ENCODE results near the gene ATP6V0B. TPM values are rescaled to one million over a fixed set of nuclear protein-coding genes. Genes with fewer than 3 reads are reported as not detected.

The ATP6V0B gene
- total RNA-seq, 4 donors from 2014 or later = 29.2 to 203 (median 97.9) TPM

DNA sequence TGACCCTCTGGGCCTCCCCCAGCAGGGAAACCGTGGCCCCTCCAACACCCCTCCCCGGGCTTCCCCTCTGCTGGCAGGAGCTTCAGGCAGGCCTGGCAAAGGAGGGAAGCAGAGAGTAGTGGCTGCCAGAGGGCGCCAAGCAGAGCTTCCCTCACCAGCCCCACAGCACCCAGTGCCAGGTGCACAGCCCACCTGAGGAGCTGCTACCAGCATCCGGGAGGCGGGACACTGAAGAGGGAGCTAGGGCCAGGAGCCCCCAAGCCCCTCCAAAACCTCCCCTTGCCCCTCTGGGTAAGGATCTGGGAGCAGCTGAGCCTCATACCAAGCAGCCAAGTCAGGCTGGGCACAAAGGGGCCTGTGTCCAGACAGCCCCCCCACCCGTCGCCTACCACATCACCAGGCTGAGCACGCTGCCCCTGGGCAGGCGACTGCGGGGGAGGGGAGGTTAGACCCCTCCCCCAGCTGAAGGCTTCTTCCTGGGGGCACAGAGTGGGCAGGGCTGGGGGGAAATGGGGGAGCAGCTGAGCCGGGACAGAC is 36.2 kb downstream of the ATP6V0B start:
- Histone ChIP-seq H3K27ac (no peak overlapping the region), H3K9me3 (no peaks in the 10 kb centered on the region), H3K27me3 (no peaks in the 10 kb centered on the region), H3K4me3 (no peak overlapping the region), H3K4me1 (peaks cover 7 to 47% (median 29%) of the 10 kb centered on the region in 4 donors), H3K36me3 (no peaks in the 10 kb centered on the region)
- DNase-seq = no peak
- intact Hi-C loops (cut with DNase I; ENCODE audit: low total_unique reads) (no loop called here), in situ Hi-C loops (cut with MboI; ENCODE audit: low pct_ligation_motif_present in 1 of 4, low pct_unique_long_range_greater_than_20kb in 1 of 4, low sequenced_read_pairs in 3 of 4) (no loop called here)
- TF ChIP-seq POLR2A (IDR thresholded peaks at IDR 0.05) (no peak), CTCF (IDR thresholded peaks at IDR 0.05) (no peak), EP300 (IDR thresholded peaks at IDR 0.05; ENCODE audit: low read depth) (no peak), POLR2AphosphoS5 (IDR thresholded peaks at IDR 0.05) (no peak)
- WGBS, 2 donors (ENCODE audit: low coverage in 1 of 2) = 84% methylated on average over 11 of the region's 11 CpGs; no CpG with 5 or more reads in 1 of the 2 donors

DNA sequence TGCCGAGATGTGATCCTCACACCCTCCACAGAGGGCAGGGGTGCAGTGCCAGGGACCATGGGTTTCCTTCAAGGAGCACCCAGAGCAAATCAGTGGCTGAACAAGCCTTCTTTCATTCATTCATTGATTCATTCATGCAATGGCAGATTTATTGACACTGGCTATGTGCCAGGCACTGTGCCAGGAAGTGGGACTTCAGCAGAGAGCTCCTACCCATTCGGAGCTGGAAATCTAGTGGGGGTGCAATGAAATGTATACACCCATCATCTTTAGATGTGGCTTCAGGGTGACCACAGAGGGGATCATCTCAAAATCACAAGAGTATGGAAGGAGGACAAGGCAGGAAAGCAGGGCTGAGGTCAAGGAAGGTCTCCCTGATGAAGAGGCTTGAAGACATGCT is 37.6 kb downstream of the ATP6V0B start:
- Histone ChIP-seq H3K27ac (no peak overlapping the region), H3K4me1 (peaks cover 7 to 46% (median 29%) of the 10 kb centered on the region in 4 donors), H3K36me3 (no peaks in the 10 kb centered on the region), H3K4me3 (no peak overlapping the region), H3K9me3 (no peaks in the 10 kb centered on the region), H3K27me3 (no peaks in the 10 kb centered on the region)
- DNase-seq = peak; percentile 46
- TF ChIP-seq EP300 (IDR thresholded peaks at IDR 0.05; ENCODE audit: low read depth) (no peak), POLR2AphosphoS5 (IDR thresholded peaks at IDR 0.05) (no peak), POLR2A (IDR thresholded peaks at IDR 0.05) (no peak), CTCF (IDR thresholded peaks at IDR 0.05) (no peak)
- in situ Hi-C loops (cut with MboI; ENCODE audit: low pct_ligation_motif_present in 1 of 4, low pct_unique_long_range_greater_than_20kb in 1 of 4, low sequenced_read_pairs in 3 of 4) = no loop called here
- WGBS, 2 donors (ENCODE audit: low coverage in 1 of 2) = 66% methylated on average over 2 of the region's 2 CpGs; no CpG with 5 or more reads in 1 of the 2 donors
- intact Hi-C loops (cut with DNase I; ENCODE audit: low total_unique reads) = no loop called here

DNA sequence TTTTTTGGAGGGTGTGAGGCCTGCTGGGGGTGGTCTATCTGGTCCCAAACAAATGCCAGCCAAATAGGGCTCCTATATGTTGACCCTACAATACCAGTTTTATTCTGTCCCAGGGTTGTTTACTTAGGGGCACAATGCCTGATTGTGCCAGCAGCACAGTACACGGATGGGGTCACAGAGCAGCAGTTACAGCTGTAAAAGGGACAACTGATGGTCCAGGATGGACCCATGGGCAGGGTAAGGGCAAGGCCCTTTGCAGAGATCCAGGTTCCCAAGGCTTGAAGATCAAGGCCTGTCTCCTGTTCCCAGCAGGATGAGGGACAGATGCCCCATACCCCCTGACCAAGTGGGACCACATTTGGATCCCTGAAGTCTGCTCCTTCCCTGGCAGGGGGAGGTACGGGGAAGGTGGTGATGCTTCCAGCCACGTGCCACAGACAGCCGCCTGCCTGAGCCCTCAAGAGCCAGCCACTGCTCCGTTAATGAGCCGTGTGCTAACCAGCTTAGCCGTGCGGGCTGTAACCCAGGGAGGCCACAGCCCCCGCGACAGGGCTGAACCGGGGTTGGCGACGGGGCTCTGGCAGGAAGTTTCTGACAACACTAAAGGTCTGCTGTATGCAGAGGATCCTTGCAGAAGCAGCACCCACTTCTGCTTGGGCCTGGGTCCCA is 38.3 kb downstream of the ATP6V0B start:
- Histone ChIP-seq H3K4me3 (no peak overlapping the region), H3K27me3 (no peaks in the 10 kb centered on the region), H3K27ac (peak overlapping the region in 1 of 4 donors; percentile 77), H3K36me3 (no peaks in the 10 kb centered on the region), H3K9me3 (no peaks in the 10 kb centered on the region), H3K4me1 (peaks cover 7 to 46% (median 29%) of the 10 kb centered on the region in 4 donors)
- WGBS, 2 donors (ENCODE audit: low coverage in 1 of 2) = 60% methylated on average over 11 of the region's 13 CpGs; no CpG with 5 or more reads in 1 of the 2 donors
- intact Hi-C loops (cut with DNase I; ENCODE audit: low total_unique reads) (no loop called here), in situ Hi-C loops (cut with MboI; ENCODE audit: low pct_ligation_motif_present in 1 of 4, low pct_unique_long_range_greater_than_20kb in 1 of 4, low sequenced_read_pairs in 3 of 4) (no loop called here)
- no peak for DNase-seq
- TF ChIP-seq POLR2A (IDR thresholded peaks at IDR 0.05) (no peak), POLR2AphosphoS5 (IDR thresholded peaks at IDR 0.05) (no peak), CTCF (IDR thresholded peaks at IDR 0.05) (no peak), EP300 (IDR thresholded peaks at IDR 0.05; ENCODE audit: low read depth) (no peak)

DNA sequence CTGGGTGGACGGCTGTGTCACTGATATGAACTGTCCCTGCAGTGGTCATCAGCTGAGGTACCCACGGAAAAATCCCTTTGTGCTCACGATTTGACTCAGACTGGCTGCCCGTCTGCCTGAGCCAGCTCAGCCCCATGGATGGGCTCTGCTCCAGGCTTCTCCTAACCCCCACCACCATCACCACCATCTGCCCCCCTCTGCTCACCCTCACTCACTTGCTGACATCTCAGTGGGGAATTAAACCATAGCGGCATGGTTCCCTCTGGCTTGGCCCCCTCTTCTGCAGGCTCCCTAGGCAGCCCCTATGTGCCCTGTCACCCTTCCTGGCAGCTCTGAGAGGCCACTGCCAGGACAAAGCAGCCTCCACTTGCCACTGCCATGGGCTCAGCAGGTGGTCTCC is 39.2 kb downstream of the ATP6V0B start:
- Histone ChIP-seq H3K9me3 (no peaks in the 10 kb centered on the region), H3K4me3 (no peak overlapping the region), H3K27ac (peak overlapping the region; percentile 47 to 83 (median 78)), H3K36me3 (no peaks in the 10 kb centered on the region), H3K27me3 (no peaks in the 10 kb centered on the region), H3K4me1 (peaks cover 7 to 46% (median 29%) of the 10 kb centered on the region in 4 donors)
- 83 to 100% methylated on average over 3 to 5 of the region's 5 CpGs for WGBS, 2 donors (ENCODE audit: low coverage in 1 of 2)
- no peak for TF ChIP-seq EP300 (IDR thresholded peaks at IDR 0.05; ENCODE audit: low read depth)
- TF ChIP-seq POLR2AphosphoS5 (IDR thresholded peaks at IDR 0.05) = no peak
- TF ChIP-seq POLR2A (IDR thresholded peaks at IDR 0.05) = no peak
- no peak for TF ChIP-seq CTCF (IDR thresholded peaks at IDR 0.05)
- intact Hi-C loops (cut with DNase I; ENCODE audit: low total_unique reads) (no loop called here), in situ Hi-C loops (cut with MboI; ENCODE audit: low pct_ligation_motif_present in 1 of 4, low pct_unique_long_range_greater_than_20kb in 1 of 4, low sequenced_read_pairs in 3 of 4) (no loop called here)
- DNase-seq = no peak
